Hepatocyte (in vitro differentiated cells): ENCODE measurements around the gene MIF.

Experiments used
- CTCF ChIP-seq: fragments of 200-600 bp; sonication (generic); IDR thresholded peaks from 2 replicates; pipeline ENCODE4 v1.5.1; 2016; ENCODE audit warnings: antibody characterized with exemption, mild to moderate bottlenecking; ENCODE audit not compliant: poor library complexity
- EZH2 ChIP-seq: fragments of 200-600 bp; sonication (generic); IDR thresholded peaks from 2 replicates; pipeline ENCODE4 v1.6.1; 2016; ENCODE audit warnings: antibody characterized with exemption, mild to moderate bottlenecking, borderline replicate concordance
- EZH2phosphoT487 ChIP-seq: fragments of 200-600 bp; sonication (generic); IDR thresholded peaks from one replicate; pipeline ENCODE4 v1.6.1; 2018; ENCODE audit warnings: antibody characterized with exemption, mild to moderate bottlenecking, low read depth, moderate library complexity; ENCODE audit not compliant: unreplicated experiment, severe bottlenecking

GRCh38 chr22:23862103-23862502 is 32.1 kb upstream of the MIF start:
- TF ChIP-seq CTCF, result peak; percentile 46
- no peak for TF ChIP-seq EZH2
- no peak for TF ChIP-seq EZH2phosphoT487
